Panc1 (cell line): Measurements from ENCODE around the gene FOSB. TPM values are rescaled to one million over a fixed set of nuclear protein-coding genes. Genes with fewer than 3 reads are reported as not detected.

ENCODE experiments used
- ATAC-seq: fragments of 200-7000 bp; cut with Tn5 transposase; 2 replicates; pipeline ENCODE4 v1.9.1; 2020; ENCODE audit warnings: mild to moderate bottlenecking, moderate library complexity
- BruUV-seq: library from RNA; stranded (reverse); fragments of 400-500 nt; replicated peaks from 2 replicates; lab custom pipeline; 2021; lab: Mats Ljungman, UMichigan
- CTCF ChIA-PET: fragments of 300-600 bp; sonication (Branson Sonifier 250); formaldehyde crosslinking; loops from one replicate; lab custom pipeline; 2022; ENCODE audit warnings: antibody characterized with exemption; lab: Charles Lee
- POLR2A ChIA-PET: fragments of 300-600 bp; sonication (Branson Sonifier 250); formaldehyde crosslinking; loops from one replicate; lab custom pipeline; 2022; ENCODE audit warnings: antibody characterized with exemption; lab: Charles Lee
- DNase-seq: peaks from one replicate; pipeline ENCODE4 v3.0.0-alpha.2; 2010; ENCODE audit warnings: low read depth, low spot score
- H3K27ac ChIP-seq: 2 replicates; pipeline ENCODE4 v1.5.1; 2011; ENCODE audit warnings: mild to moderate bottlenecking, low read length, inconsistent platforms
- H3K27me3 ChIP-seq: fragments of 200-500 bp; sonication (Bioruptor generic); 2 replicates; pipeline ENCODE4 v1.6.0; 2014; ENCODE audit warnings: low read length, inconsistent platforms; ENCODE audit not compliant: control insufficient read depth, insufficient read depth
- H3K36me3 ChIP-seq: fragments of 200-500 bp; sonication (Bioruptor generic); 2 replicates; pipeline ENCODE4 v1.5.1; 2014; ENCODE audit warnings: inconsistent platforms, mild to moderate bottlenecking, low read length, moderate library complexity; ENCODE audit not compliant: control insufficient read depth, insufficient read depth
- H3K4me1 ChIP-seq: 2 replicates; pipeline ENCODE4 v1.5.1; 2011; ENCODE audit warnings: inconsistent platforms, mild to moderate bottlenecking, low read length, moderate library complexity; ENCODE audit not compliant: control insufficient read depth, insufficient read depth
- H3K4me3 ChIP-seq, 2 experiments: 2 replicates each; pipeline ENCODE4 v1.5.1; 2011 to 2012; ENCODE audit warnings: low read depth in 2 of 2, low read length in 2 of 2, mild to moderate bottlenecking in 2 of 2, inconsistent platforms in 1 of 2, moderate library complexity in 1 of 2
- H3K9me3 ChIP-seq: fragments of 200-500 bp; sonication (Bioruptor generic); 2 replicates; pipeline ENCODE4 v1.5.1; 2014; ENCODE audit warnings: low read depth, mild to moderate bottlenecking, inconsistent platforms, low read length, moderate library complexity; ENCODE audit not compliant: control insufficient read depth, insufficient read depth
- CTCF ChIP-seq: fragments of 450-650 bp; IDR thresholded peaks from 2 replicates; pipeline ENCODE4 v1.5.1; 2017; ENCODE audit warnings: mild to moderate bottlenecking
- POLR2AphosphoS5 ChIP-seq: IDR thresholded peaks from 2 replicates; pipeline ENCODE4 v1.6.1; 2012; ENCODE audit warnings: mild to moderate bottlenecking, low read depth, low read length, moderate library complexity
- REST ChIP-seq, 2 experiments: IDR thresholded peaks; 2 replicates each; pipeline ENCODE4 v1.6.1; 2011 to 2012; ENCODE audit warnings: low read depth in 2 of 2, control low read depth in 1 of 2, low read length in 1 of 2, mild to moderate bottlenecking in 1 of 2, moderate library complexity in 1 of 2; ENCODE audit not compliant: insufficient read depth in 1 of 2
- SIN3A ChIP-seq: IDR thresholded peaks from 2 replicates; pipeline ENCODE4 v1.6.1; 2012; ENCODE audit warnings: low read depth, mild to moderate bottlenecking, low read length, moderate library complexity, borderline replicate concordance; ENCODE audit not compliant: insufficient read depth
- TCF7L2 ChIP-seq: IDR thresholded peaks from 2 replicates; pipeline ENCODE4 v1.6.1; 2011; ENCODE audit warnings: mild to moderate bottlenecking, low read depth, low read length, inconsistent platforms
- in situ Hi-C: cut with HindIII; loops from 2 replicates; pipeline ENCODE4 v1.10.0; 2016; ENCODE audit warnings: low sequenced_read_pairs, low pct_unique_long_range_greater_than_20kb
- intact Hi-C: fragments of 100-400 bp; cut with micrococcal nuclease; formaldehyde crosslinking; loops from one replicate; pipeline ENCODE4 v1.10.0; 2022; ENCODE audit not compliant: unreplicated experiment
- total RNA-seq: library from RNA; stranded (reverse); gene quantifications from one replicate; pipeline ENCODE4 v1.2.1, GENCODE V29; 2021; ENCODE audit not compliant: unreplicated experiment

The FOSB gene
- total RNA-seq, 1 experiment from 2014 or later = 13.4 TPM

GRCh38 chr19:45495178-45495577, 27.4 kb downstream of the FOSB start:
- intact Hi-C loops (no loop called here), in situ Hi-C loops (no loop called here)
- POLR2A ChIA-PET = no interaction called here
- Histone ChIP-seq H3K9me3 (no peaks in the 10 kb centered on the region), H3K36me3 (no peaks in the 10 kb centered on the region), H3K27me3 (no peaks in the 10 kb centered on the region), H3K27ac (no peak overlapping the region), H3K4me1 (peaks cover 3% of the 10 kb centered on the region; the same call in 1 of the 2 replicates), H3K4me3 (no peak overlapping the region)
- ATAC-seq (no peak), DNase-seq (no peak)
- CTCF ChIA-PET = no interaction called here
- TF ChIP-seq REST (IDR thresholded peaks at IDR 0.05; ENCODE audit: insufficient read depth in 1 of 2, low read depth in 2 of 2, low read length in 1 of 2) (no peak), CTCF (no peak)
- BruUV-seq = no TSS peak

DNA sequence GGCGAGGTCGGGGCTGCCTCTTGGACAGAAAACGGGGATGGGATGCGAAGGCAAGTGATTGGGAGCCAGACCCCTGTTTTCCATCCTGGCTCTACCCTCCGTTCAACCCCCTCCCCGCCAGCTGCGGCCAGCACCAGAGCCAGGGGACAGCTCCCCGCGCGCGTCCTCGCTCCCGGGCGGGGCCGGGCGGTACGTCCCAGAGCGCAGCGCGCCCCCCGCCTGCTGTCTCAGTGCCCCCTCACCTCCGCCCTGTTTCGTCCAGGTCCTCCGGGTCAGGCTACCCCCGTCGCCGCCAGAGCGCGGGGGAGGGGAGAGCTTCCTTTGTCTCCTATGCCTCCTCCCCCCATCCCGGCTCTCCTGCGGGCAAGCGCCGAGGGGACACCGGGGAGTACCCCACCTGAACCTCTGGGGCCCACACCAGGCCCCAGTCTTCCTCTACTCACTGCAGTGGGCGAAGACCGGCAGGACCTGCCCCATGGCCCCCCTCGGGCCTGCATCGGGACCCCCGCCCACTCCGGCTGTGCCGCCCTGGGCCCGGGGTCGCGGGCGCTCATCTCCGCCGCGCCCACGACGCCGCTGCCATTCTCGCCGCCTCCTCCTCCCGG, 28.7 kb downstream of the FOSB start:
- Histone ChIP-seq H3K4me1 (peaks cover 3% of the 10 kb centered on the region; the same call in 1 of the 2 replicates), H3K36me3 (no peaks in the 10 kb centered on the region), H3K4me3 (peak overlapping the region; percentile 59 to 66), H3K27me3 (no peaks in the 10 kb centered on the region), H3K9me3 (no peaks in the 10 kb centered on the region), H3K27ac (no peak overlapping the region)
- TF ChIP-seq POLR2AphosphoS5 (no peak), SIN3A (peak; percentile 70; the same call in 1 of the 2 replicates), CTCF (no peak), TCF7L2 (no peak), REST (IDR thresholded peaks at IDR 0.05; ENCODE audit: insufficient read depth in 1 of 2, low read depth in 2 of 2, low read length in 1 of 2) (peak; percentile 96 to 98)
- POLR2A ChIA-PET = no interaction called here
- no TSS peak for BruUV-seq
- no peak for DNase-seq
- ATAC-seq = peak; percentile 45
- CTCF ChIA-PET = interaction anchor here (0.6 kb wide), 1 partner anchor 146 kb away, joined by 3 read pairs; no protein-coding TSS in a partner anchor
- intact Hi-C loops (no loop called here), in situ Hi-C loops (no loop called here)
